Nephron progenitor cell (in vitro differentiated cells): Measurements from ENCODE around the gene DBN1.
A peak's percentile ranks its signal among the peaks of the same experiment; 100 is the strongest.

ENCODE experiments used
- DNase-seq: peaks from one replicate; pipeline ENCODE4 v3.0.0; 2021
- H3K27ac Mint-ChIP-seq: 2 replicates; pipeline ENCODE4 v1.8.0; 2021; ENCODE audit warnings: mild to moderate bottlenecking, moderate library complexity, mixed read lengths
- H3K27me3 Mint-ChIP-seq: 2 replicates; pipeline ENCODE4 v1.8.0; 2021; ENCODE audit warnings: mild to moderate bottlenecking, low read depth, mixed read lengths; ENCODE audit not compliant: poor library complexity
- H3K36me3 Mint-ChIP-seq: 2 replicates; pipeline ENCODE4 v1.8.0; 2021; ENCODE audit warnings: low read depth, mixed read lengths
- H3K4me1 Mint-ChIP-seq: 2 replicates; pipeline ENCODE4 v1.8.0; 2021; ENCODE audit warnings: mixed read lengths
- H3K4me3 Mint-ChIP-seq: 2 replicates; pipeline ENCODE4 v1.8.0; 2021; ENCODE audit warnings: mild to moderate bottlenecking, moderate library complexity, mixed read lengths
- H3K9me3 Mint-ChIP-seq: 2 replicates; pipeline ENCODE4 v1.8.0; 2021; ENCODE audit warnings: mild to moderate bottlenecking, moderate library complexity, mixed read lengths
- CTCF ChIP-seq: fragments of 200-600 bp; sonication (generic); IDR thresholded peaks from 2 replicates; pipeline ENCODE4 v1.5.0; 2021; ENCODE audit warnings: antibody characterized with exemption

The DBN1 gene

GRCh38 chr5:177431317-177432142 is 41.9 kb downstream of the DBN1 start:
- Mint-ChIP-seq H3K36me3 (peaks cover 4% of the 10 kb centered on the region), H3K4me1 (peaks cover 35% of the 10 kb centered on the region), H3K27ac (no peak overlapping the region), H3K4me3 (no peak overlapping the region), H3K9me3 (no peaks in the 10 kb centered on the region), H3K27me3 (no peaks in the 10 kb centered on the region)
- no peak for TF ChIP-seq CTCF
- DNase-seq = no peak

GRCh38 chr5:177430972-177431316 is 42.5 kb downstream of the DBN1 start:
- Mint-ChIP-seq H3K36me3 (peaks cover 4% of the 10 kb centered on the region), H3K27me3 (no peaks in the 10 kb centered on the region), H3K4me1 (peaks cover 37% of the 10 kb centered on the region), H3K9me3 (no peaks in the 10 kb centered on the region), H3K4me3 (no peak overlapping the region), H3K27ac (peak overlapping the region; percentile 30)
- DNase-seq = no peak
- no peak for TF ChIP-seq CTCF

GRCh38 chr5:177430140-177430951 is 43.1 kb downstream of the DBN1 start:
- H3K27me3 Mint-ChIP-seq = no peaks in the 10 kb centered on the region
- peak overlapping the region; percentile 43 for H3K27ac Mint-ChIP-seq
- H3K4me1 Mint-ChIP-seq = peaks cover 43% of the 10 kb centered on the region
- no peak for DNase-seq
- H3K36me3 Mint-ChIP-seq = peaks cover 4% of the 10 kb centered on the region
- no peak for TF ChIP-seq CTCF
- H3K4me3 Mint-ChIP-seq = no peak overlapping the region
- H3K9me3 Mint-ChIP-seq = no peaks in the 10 kb centered on the region

- no peak for TF ChIP-seq CTCF
- Mint-ChIP-seq H3K4me3 (peak overlapping the region; percentile 61), H3K27ac (peak overlapping the region; percentile 72), H3K9me3 (no peaks in the 10 kb centered on the region), H3K4me1 (peaks cover 51% of the 10 kb centered on the region), H3K27me3 (no peaks in the 10 kb centered on the region), H3K36me3 (peaks cover 4% of the 10 kb centered on the region)
- DNase-seq = no peak
These were observed 44.0 kb downstream of the DBN1 start for GRCh38 chr5:177429248-177430040.

- no peak for TF ChIP-seq CTCF
- H3K4me3 Mint-ChIP-seq = peak overlapping the region; percentile 61
- peak overlapping the region; percentile 55 for H3K27ac Mint-ChIP-seq
- peaks cover 4% of the 10 kb centered on the region for H3K36me3 Mint-ChIP-seq
- no peak for DNase-seq
- H3K4me1 Mint-ChIP-seq = peaks cover 57% of the 10 kb centered on the region
- no peaks in the 10 kb centered on the region for H3K27me3 Mint-ChIP-seq
- H3K9me3 Mint-ChIP-seq = no peaks in the 10 kb centered on the region
These were observed 44.7 kb downstream of the DBN1 start for GRCh38 chr5:177428574-177429217.
